Activated naive CD4-positive, alpha-beta T cell (primary cell): ENCODE measurements around the gene DHX40.
A peak's percentile ranks its signal among the peaks of the same experiment; 100 is the strongest.
"Not testable (repeated sequence)": the region's sequence is repeated elsewhere in the genome, so short reads cannot be mapped to it uniquely, and the experiment has no call there.

Source experiments
- DNase-seq, 4 experiments: peaks; one replicate each; lab custom pipeline; 2025; lab: John Stamatoyannopoulos, UW

The DHX40 gene

DNA sequence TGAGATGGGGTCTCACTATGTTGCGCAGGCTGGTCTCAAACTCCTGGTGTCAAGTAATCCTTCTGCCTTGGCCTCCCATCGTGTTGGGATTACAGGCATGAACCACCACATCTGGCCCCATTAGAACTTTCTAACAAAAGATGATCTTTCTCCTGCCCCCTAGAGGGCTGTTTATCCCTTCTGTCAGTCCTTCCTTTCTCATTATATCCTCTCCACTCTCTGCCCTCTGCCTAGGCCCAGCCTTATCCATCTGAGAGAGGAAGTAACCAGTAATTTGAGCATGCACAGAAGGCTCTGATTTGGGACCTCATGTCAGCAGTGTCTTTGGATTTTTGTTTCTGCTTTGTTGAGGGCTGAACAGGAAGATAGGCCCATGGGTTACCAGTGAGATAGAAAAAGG lies 4.4 kb upstream of the DHX40 start:
- no peak for DNase-seq

DNA sequence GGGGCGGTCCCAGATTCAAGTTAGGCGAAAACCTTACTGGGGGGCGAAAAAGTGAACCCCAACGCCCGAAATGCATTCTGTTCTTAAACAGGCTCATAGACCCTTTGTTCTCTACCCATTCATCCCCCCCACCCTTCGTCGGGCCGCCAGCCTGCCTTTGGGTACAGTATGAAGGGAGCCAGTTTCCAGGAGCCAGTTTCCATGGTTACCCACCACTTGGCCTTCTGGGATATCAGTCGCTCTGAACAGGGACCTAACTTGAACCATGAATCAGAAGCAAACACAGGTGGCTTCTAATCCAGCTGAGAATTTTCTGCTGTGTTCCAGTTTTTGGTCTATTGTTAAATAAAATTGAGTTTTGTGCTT lies 532 bp downstream of the DHX40 start:
- peak in 3 of 4 experiments; percentile 7 to 26 (median 21) for DNase-seq

DNA sequence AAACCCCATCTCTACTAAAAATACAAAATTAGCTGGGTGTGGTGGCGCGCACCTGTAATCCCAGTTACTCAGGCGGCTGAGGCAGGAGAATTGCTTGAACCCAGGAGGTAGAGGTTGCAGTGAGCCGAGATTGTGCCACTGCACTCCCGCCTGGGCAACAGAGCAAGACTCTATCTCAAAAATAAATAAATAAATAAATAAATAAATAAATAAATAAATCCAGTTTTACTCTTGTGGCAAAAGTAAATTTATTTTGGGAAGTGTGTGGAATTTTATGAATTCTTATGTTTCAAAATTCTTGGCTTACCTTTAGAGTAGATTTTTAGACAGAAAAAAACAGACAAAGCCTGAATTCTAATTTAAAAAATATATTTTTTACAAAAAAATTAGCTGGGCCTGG lies 3.7 kb downstream of the DHX40 start:
- not testable (repeated sequence) for DNase-seq

DNA sequence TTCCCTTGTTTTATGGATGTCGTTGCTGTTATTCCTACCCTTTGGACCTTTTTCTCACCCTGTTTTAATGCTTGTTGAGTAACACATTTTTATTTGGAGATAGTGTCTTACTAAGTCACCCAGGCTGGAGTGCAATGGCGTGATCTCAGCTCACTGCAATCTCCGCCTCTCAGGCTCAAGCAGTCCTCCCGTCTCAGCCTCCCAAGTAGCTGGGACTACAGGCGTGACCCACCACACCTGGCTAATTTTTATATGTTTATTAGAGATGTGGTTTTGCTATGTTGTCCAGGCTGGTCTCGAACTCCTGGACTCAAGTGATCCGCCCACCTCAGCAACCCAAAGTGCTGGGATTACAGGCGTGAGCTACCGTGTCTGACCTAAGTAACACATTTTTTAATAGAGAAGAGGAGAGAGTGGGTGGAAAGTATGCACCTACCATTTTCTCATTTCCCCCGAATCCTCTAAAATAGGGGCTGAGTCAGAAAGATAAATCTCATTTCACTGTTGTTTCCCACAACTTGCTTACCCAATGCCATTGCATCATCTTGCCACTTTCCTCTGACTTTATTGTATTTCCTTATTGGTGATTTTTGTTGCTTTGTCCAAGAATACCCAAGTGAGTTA lies 7.0 kb downstream of the DHX40 start:
- no peak for DNase-seq

DNA sequence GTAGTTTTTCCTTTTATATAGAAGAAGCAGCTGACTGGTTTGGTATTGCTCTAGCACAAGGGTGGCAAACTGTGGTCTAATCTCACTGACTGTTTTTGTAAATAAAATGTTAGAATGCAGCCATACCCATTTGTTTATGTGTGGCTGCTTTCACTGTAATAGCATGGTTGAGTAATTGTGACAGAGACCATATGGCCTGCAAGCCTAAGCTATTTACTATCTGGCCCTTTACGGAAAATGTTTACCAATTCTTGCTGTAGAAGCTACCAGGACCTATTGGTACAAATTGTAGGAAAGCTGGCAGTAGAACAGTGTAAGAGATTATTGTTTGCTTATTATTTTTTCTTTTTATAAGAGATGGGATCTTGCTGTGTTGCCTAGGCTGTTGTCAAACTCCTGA lies 18.8 kb downstream of the DHX40 start:
- DNase-seq, result not testable (repeated sequence)

DNA sequence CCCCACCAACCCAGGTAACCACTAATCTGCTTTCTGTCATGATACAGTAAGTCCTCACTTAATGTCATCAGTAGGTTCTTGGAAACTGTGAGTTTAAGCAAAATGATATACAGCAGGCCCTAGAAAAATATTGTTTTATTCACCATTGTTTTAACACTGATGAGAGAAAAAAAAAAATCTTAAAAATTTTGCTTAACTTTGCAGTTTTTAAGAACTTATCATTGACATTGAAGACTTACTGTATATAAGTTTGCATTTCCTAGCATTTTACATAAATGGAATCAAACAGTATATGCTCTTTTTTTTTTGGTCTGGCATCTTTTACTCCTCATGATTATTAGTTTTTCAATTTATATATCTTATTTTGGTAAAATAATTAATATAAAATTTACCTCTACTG lies 34.8 kb downstream of the DHX40 start:
- no peak for DNase-seq

DNA sequence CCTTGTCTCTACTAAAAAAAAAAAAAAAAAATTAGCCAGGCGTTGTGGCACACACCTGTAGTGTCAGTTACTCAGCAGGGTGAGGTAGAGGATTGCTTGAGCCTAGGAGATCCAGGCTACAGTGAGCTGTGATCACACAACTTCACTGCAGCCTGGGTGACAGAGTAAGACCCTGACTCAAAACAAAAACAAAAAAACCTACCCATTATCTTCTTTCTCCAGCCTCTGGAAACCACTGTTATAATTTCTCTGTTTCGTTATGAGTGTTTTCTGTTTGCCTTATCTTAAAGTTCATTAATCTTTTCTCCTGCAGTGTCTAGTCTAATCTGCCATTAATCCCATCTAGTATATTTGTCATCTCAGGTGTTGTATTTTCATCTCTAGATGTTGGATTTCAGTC lies 35.7 kb downstream of the DHX40 start:
- no peak for DNase-seq

DNA sequence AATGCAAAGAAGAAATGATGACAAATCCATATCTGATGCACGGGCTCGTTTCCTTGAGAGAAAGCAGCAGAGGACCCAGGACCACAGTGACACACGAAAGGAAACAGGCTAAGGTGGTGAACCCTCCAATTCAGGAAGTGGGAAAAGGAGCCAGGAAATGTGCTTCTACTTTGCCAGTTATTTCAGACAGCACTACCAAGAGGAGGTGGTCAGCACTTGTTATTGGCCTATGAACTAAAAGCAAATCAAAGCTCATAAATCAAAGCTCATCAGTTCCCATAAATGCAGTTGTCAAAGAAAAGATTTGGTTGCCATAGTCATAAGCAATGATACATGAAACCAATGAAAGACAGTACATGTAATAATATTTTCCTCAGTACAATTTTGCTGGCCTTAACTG lies 41.7 kb downstream of the DHX40 start:
- DNase-seq, result no peak

DNA sequence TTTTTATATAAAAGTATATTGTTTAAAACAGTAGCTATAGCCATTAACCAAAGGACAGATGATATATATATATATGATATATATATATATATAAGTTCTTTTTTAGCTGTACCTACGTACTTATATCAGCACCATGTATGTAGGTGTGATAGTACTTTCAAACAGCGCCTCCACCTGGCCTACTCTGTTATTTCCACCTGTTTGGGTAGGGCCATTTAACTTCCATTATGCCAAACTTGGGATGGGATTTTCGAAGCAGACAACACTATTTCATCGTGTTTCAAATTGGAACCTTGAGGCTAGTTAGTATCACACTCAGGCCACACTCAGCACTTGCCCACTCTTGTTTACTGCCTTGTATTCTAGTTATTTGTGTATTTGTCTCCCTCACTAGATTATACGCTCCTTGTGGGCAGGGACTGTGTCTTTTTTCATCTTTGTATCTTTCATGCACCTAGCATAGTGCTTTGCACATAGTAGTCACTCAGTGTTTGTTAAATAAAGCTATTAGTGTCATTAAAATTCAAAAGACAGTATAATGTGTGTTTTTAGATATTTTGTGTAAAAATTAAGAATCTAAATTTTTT lies 42.5 kb downstream of the DHX40 start:
- peak in 1 of 4 experiments; percentile 1 for DNase-seq

DNA sequence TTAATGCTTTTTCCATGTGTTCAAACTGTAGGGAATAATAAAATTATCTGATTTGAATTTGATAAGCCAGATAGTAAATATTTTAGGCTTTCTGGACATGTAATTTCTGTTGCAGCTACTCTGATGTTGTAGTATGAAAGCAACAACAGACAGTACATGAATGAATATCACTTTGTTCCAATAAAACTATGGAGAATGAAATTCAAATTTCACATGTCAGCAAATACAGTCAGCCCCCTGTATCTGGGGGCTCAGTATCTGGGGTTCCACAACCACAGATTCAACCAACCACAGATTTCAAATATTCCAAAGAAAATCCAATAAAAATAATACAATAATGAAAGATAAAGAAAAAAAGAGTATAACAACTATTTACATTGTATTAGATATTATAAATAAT lies 46.1 kb downstream of the DHX40 start:
- DNase-seq, result no peak

DNA sequence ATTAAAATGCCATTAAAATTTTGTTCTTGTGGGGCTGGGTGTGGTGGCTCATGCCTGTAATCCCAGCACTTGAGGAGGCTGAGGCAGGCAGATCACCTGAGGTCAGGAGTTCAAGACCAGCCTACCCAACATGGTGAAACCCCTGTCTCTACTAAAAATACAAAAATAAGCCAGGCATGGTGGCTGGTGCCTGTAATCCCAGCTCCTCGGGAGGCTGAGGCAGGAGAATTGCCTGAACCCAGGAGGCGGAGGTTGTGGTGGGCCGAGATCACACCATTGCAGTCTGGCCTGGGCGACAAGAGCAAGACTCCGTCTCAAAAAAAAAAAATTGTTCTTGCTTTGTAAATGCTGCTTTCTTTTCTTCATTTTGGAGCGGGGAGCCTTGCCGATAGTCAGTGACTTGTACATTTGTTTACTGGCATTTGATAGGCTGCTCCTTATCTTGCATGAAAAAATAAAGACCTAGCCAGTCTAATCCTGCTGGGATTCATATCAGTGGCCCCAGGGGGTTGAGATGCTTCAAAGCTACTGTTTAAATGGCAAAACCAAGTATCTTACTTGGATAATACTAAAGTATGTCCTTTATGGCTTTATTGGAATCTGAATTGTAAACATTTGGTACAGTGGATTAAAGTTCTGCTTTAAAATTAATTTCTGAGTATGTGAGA lies 51.0 kb downstream of the DHX40 start:
- no peak for DNase-seq

DNA sequence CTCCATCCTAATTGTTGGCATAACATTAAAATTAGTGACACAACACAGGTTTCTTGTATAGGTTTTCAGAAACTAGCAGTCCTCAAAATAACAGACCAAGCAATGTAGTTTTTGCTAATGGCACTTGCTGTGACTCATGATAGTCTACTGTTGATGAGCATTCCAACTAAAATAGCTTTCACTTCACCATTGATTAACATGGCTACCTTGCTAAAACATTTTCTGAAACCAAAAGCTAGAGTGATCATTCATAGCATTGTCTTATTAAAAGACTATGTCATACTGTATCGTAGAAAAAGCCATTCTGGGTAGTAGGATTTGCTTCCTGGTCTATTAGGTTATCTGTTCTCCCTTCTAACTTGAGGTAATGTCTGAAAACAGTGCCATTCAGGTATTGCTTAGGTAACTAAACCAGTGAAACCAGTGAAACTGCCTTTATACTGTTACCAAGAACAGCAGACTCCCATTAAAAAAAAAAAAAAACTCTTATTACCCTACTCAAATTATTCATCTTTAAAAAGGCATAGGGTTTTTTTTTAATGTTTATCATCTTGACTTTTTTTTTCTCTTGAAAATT lies 51.8 kb downstream of the DHX40 start:
- DNase-seq, result no peak

DNA sequence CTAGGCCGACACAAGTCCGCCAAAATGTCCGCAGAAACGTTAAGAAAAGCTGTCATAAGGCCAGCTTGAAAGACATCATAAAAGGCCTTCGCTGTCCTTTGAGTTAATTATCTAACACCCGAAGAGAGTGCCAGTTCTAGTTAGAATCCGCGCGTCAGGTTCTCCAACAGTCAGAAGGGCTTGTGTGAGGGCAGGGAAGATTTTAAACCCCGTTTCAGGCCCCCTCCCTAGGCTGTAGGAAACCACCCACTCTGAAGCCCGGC lies 53.6 kb downstream of the DHX40 start:
- no peak for DNase-seq

DNA sequence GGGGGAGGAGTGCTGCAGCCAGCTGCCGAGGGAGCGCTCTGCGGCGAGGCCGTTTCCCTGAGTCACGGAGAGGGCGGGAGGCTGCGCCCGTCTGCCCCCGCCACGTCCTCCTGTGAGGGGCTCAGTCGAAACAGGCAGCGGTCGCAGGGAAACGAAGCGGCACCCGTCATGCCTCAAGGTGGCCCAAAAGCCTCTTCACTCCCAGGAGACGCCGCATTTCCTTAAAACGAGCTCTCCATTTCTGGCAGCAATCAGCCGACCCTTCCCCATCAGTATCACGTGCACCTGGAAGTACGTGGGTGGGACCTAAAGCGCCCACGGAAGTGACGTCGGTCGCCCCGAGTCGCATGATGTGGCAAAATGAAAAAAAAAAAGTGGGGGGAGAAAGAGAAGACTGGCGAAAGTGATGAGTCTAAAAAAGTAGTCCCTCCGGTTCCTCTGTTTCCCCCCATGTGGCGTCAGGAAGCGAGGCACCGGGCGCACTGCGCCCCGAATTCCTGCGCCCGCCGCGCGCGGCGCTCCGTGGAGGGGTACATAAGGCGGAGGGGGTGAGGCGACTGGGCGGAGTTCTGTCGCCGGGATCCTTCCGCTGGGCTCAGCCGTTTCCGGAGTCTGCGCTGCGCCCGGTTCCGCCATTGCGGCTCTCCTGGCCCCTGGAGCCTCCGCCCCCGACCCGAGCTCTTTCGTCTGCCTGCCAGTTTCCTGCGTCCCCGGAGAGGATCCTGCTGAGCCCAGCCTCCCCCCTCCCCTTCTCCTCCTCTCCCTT lies 54.1 kb downstream of the DHX40 start, which contains the start of gene CLTC:
Gene CLTC, plus strand, starts transcription at position 598 of the 766 bp plus-strand sequence. CDS start 237 bp downstream, outside the sequence.
- peak; percentile 83 to 87 (median 85) for DNase-seq

DNA sequence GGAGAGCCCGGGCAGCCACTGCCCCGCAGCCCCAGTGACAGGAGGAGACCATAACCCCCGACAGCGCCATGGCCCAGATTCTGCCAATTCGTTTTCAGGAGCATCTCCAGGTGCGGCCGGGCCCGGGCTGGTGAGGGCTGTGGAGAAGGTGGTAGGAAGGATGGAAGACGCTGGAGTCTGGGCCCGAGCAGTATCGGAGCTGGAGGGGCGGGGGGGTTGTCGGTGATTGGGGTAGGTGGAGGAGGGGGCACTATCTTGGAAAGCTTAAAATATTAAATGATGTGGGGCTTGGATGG lies 54.6 kb downstream of the DHX40 start:
- DNase-seq, result no peak

DNA sequence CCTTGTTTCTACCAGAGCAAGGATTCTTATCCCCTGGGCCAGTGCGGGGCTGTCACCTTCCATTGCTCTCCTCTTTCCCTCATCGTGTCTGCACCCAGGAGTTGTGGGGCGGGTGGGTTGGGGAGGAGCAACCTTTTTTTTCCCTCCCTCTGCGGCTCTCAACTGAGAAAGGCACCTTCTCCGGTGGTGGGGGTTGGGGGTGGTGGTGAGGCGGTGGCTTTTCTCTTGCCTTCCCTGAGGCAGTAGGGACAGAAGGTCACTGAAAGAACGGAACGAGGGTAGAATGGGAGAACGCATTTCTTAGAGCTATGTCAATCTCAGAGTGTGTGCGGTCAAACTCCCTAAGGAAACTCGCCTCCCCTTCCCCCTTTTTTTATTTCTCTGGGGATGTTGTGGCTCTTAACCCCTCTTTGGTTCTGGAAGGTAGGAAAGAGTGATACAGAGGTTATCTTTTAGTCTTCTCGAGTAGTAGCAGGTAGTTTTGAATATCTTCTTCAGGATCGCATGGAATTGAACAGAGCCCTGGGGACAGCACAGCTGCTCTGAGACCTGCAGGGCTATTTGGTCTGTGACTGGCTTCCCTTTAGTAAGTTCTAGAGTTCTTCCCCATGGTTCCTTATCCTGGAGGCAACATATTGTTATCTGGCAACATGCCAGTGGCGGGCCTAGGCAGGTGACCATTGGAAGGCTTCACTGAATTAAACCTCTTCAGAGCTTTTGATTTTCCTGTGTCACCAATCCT lies 55.3 kb downstream of the DHX40 start:
- DNase-seq, result peak in 3 of 4 experiments; percentile 6 to 32 (median 7)

DNA sequence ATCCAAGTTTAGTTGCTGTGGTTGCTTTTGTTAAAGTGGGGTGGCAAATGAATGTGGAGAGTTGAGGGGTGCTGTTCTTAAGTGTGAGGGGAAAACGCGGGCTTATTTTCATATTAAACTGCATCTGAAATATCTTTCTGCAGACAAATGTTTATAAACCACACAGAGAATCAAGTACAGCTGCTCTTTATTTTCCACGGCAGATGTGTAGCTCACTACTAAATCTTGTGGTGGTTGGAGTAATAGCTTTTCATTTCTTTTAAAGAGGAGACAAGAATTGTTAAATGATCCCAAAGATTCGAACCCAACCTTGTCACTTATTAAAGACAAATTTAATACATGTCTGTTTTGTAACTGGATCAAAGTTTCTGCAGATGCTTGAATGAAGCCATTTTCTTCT lies 56.4 kb downstream of the DHX40 start:
- DNase-seq, result no peak

DNA sequence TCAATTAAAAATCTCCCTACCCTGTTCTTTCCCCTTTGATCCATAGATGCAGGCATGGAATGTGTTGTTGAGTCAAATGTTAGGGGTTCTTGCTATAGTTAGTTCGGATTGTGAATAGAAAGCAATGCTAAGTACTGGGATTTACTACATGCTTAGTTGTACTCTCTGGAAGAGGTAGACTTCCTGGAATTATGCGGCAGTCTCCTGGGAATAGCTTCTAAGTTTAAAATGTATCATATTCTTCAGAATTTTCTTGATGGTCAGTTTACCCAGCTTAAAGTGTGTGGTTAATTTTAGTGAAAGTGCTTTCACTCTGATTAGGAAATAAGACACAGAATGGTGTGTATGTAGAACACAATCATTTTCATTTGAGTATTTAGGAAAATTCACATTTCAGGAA lies 57.7 kb downstream of the DHX40 start:
- DNase-seq, result no peak

DNA sequence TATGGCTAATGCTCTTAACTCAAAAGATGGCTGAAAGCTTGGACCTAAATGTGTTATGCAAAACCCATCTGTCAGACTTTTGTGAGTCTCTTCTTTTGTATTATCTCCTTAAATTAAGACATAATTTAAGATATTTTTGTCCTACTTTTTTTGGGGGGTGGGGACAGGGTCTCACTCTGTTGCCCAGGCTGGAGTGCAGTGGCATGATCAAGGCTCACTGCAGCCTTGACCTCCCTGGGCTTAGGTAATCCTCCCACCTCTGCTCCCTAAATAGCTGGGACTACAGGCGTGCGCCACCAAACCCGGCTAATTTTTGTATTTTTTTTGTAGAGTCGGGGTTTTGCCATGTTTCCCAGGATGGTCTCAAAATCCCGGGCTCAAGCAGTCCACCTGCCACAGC lies 61.3 kb downstream of the DHX40 start:
- no peak for DNase-seq

DNA sequence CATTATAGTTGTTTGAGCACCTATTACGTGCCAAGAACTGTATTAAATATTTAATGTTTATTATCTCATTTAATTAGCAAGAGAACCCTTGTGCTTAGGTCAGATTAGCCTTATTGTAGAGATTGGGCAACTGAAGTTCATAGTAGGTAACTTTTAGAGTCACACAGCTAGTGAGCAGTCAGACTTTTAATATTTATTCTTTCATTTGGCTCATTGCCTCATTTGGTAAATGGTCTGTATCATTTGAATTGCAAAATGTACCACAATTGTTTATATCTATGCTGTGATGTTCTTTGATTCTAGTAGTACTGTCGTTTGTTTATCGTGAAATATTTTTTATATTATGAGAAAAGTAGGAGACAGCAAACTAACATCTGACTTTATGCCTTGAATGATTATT lies 61.9 kb downstream of the DHX40 start:
- DNase-seq, result no peak

DNA sequence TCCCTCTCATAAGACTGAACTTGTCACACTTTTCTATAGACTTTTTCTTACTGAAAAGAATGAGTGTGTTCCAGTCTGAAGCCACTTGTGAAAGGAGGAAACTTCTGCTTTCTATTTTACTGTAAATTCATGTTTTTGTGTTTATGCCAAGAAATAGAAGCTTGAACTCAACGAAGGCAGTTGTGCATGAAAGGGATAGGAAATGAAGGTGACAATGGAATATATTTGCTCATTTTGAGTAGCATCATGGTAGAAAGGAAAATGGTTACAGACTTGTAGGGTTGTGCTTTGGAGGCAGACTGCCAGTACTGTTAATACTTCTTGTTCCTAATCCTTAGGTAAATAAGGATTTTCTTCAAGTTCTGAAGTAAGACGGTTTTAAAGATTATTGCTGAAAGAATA lies 62.4 kb downstream of the DHX40 start:
- DNase-seq, result no peak

DNA sequence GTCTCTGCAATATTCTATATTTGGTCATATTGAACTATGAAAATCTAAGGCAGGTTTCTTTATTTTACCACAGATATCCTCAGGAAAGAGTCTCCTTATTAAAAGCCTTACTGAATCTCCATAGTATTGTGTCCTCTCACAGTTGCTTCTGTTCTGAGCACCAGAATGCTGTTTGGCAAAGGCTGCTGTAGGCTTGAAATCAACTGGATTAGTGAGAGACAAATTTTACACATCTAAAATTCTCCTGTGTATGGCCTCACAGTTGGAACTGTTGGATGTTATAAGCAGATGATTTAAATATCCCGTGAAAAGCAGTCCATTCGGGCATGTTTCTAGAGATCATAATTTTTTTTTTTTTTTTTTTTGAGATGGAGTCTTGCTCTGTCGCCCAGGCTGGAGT lies 63.8 kb downstream of the DHX40 start:
- no peak for DNase-seq
